GM12875 (cell line): ENCODE data around the gene GALNT9.
"Not testable (repeated sequence)": the region's sequence is repeated elsewhere in the genome, so short reads cannot be mapped to it uniquely, and the experiment has no call there.

Experiments used
- H3K4me3 ChIP-seq: one replicate; pipeline ENCODE4 v1.5.1; 2011; ENCODE audit warnings: low read depth, low read length, control low read depth
- TF ChIP-seq, protein P1 (sequence below): IDR thresholded peaks from 2 replicates; pipeline ENCODE4 v1.5.1; 2011; ENCODE audit warnings: low read depth, mild to moderate bottlenecking, control low read depth, inconsistent platforms, low read length, moderate library complexity, borderline replicate concordance; ENCODE audit not compliant: insufficient read depth

The GALNT9 gene

DNA sequence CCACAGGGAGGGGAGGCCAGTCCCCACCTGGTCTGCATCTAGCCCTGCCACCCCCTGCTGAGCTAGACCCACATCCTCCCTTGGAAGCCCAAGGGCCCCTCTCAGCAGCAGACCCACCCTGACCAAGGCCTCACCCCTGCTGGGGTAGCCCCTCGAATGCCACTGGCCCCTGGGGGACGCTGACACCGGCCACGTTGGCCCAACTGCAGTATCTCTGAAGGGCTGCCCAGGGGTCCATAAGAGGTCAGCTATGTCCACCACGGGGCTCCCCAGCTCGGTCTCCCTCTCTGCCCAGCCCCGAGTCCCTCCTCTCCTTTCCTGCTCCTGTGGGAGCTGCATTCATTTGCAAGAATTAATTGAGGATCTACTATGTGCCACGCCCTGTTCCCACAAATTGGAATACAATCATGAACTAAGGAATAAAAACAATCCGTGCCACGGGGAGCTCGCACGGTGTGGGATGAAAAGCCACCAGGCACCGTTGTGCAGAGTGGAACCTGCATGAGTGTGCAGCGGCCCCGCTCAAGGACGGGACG lies 71.4 kb downstream of the GALNT9 start:
- TF ChIP-seq, protein P1, sequence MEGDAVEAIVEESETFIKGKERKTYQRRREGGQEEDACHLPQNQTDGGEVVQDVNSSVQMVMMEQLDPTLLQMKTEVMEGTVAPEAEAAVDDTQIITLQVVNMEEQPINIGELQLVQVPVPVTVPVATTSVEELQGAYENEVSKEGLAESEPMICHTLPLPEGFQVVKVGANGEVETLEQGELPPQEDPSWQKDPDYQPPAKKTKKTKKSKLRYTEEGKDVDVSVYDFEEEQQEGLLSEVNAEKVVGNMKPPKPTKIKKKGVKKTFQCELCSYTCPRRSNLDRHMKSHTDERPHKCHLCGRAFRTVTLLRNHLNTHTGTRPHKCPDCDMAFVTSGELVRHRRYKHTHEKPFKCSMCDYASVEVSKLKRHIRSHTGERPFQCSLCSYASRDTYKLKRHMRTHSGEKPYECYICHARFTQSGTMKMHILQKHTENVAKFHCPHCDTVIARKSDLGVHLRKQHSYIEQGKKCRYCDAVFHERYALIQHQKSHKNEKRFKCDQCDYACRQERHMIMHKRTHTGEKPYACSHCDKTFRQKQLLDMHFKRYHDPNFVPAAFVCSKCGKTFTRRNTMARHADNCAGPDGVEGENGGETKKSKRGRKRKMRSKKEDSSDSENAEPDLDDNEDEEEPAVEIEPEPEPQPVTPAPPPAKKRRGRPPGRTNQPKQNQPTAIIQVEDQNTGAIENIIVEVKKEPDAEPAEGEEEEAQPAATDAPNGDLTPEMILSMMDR, result no peak
- no peak overlapping the region for H3K4me3 ChIP-seq

DNA sequence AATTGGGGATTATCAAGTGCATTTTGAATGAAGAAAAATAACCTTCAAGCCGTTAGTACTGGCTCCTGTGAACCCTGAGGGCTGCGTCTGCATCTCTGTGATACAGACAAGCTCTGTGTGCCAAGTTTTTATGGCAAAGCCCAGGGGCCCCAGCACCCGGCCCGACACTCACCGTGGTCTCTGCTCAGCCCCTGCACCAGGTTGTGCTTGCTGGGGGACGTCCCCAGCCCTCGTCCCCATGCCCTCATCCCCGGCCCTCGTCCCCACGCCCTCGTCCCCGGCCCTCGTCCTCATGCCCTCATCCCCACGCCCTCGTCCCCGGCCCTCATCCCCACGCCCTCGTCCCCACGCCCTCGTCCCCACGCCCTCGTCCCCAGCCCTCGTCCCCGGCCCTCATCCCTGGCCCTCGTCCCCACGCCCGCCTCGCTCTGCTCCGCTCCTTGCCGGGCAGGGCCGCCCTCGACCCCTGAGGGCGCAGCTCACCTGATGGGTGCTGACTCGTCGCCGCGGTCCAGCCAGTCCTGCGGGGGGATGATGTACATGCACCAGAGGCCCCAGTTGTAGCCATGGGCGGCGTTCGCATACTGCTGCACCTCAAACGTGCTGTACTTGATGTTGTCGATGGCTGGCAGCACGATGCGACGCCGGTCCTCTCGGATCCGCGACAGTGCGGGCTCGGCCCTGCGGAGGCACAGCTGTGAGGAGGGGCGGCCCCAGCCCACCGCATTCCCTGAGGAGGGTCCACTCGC lies 72.0 kb downstream of the GALNT9 start:
- no peak overlapping the region for H3K4me3 ChIP-seq
- TF ChIP-seq, protein P1, result no peak

DNA sequence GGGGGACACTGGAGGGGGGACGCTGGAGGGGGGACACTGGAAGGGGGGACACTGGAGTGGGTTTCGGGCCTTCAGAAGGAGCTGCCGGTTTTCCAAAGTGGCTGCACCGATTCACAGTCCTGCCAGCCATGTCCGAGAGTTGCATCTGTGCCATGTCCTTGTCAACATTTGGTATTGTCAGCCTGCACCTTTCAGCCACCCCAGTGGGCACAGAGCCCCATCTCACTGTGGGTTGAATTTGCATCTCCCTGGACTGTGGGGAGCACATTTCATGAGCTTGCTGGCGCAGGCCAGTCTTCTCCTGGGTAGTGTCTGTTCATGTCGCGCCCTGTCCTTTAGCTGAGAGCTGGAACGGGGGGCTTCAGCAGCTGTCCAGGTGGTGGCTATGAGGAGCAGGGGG lies 72.7 kb downstream of the GALNT9 start:
- TF ChIP-seq, protein P1, result no peak
- no peak overlapping the region for H3K4me3 ChIP-seq

DNA sequence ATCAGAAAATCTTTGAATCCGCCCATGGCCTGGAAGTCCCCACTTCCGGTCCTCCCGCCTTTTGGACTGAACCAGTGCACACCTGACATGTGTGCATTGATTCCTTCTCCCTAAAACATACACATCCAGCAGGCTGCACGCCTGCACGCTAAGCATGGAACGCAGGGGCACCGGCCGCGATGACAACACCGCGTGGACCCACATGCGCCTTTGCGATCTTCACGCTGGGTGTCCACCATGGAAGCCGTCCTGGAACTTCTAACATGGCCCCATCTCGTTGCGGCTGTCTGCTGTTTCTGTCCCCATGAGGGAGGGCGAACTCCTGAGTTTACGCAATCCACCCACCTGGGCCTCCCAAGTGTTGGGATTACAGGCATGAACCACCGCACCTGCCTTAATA lies 73.7 kb downstream of the GALNT9 start:
- no peak overlapping the region for H3K4me3 ChIP-seq
- TF ChIP-seq, protein P1, result no peak

DNA sequence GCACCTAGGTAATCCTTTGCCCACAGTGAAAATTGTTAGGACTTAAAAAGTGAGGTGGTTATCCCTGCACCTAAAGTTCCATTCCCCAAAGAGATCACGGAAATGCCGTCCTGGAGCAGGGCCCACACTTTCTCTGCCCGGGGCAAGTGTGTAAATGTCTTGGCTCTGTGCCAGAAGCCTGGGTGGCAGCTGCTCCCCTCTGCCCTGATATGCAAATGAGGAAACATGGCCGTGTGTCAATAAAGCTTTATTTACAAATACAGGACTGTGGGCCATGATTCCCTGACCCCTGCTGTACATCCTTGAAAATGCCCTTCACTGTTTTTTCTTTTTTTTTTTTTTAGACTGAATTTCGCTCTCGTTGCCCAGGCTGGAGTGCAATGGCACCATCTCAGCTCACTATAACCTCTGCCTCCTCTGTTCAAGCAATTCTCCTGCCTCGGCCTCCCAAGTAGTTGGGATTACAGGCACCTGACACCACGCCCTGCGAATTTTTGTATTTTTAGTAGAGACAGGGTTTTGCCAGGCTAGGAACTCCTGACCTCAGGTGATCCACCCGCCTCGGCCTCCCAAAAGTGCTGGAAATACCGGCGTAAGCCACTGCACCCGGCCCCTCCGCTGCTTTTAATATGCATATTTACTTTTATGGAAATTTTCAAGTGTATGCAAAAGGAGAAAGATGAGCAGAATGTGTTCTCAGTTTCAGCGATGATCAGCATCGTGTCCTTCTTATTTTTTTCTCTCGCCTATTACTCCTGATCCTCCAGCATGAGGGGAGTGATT lies 75.5 kb downstream of the GALNT9 start:
- no peak overlapping the region for H3K4me3 ChIP-seq
- TF ChIP-seq, protein P1, result no peak

DNA sequence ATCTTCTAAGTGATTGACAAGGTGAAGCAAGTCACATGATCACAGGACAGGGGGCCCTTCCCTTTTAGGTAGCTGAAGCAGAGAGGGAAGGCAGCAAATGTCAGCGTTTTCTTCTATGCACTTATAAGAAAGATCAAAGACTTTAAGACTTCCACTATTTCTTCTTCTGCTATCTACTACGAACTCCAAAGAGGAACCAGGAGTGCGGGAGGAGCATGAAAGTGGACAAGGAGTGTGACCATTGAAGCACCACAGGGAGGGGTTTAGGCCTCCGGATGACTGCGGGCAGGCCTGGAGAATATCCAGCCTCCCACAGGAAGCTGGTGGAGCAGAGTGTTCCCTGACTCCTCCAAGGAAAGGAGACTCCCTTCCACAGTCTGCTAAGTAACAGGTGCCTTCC lies 76.4 kb downstream of the GALNT9 start:
- H3K4me3 ChIP-seq, result not testable (repeated sequence)

DNA sequence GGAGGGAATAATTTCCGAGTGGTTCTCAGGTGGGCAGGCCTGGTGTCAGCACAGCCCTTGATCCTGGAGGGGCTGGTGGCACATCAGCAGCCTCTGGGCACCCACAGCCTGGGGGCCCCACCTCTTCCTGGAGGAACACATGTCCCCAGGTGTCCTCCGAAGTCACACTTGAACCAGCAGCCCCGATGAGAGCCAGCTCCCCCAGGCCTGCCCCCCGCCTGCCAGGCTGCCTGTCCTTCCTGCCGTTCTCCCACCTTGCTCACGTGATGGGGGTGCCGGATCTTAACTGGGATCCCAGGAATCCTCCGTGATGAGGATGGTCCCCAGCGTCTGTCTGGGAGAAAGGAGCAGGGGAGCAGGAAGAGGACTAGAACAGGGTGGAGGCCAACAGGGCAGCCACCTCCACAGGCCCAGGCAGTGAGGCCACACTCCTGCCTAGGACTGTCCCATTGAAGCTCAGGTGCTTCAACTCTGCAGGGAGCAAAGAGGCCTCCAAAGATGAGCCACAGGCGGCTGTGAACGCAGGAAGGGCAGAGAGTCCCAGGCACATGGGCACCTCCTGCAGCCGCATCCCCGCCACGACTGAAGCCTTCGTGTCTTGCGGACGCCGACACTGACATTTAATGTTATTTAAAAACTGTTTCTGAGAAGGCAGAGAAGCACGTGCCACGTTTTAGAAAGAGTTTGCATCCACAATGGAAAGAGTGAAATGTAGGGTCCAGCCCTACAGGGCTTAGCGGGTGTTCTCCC lies 77.5 kb downstream of the GALNT9 start:
- TF ChIP-seq, protein P1, result no peak
- no peak overlapping the region for H3K4me3 ChIP-seq
